Measurements from ENCODE around the gene PIM2. TPM values are rescaled to one million over a fixed set of nuclear protein-coding genes. Genes with fewer than 3 reads are reported as not detected.

The PIM2 gene
- total and polyA plus RNA-seq, 2 of the 4 experiments (the other 2 are of a cell fraction): 7.3 to 9.4 TPM

GRCh38 chrX:48894891-48895290 is 23.9 kb downstream of the PIM2 start:
- Histone ChIP-seq H4K8ac (ENCODE audit: low read depth in 2 of 2, low read length in 2 of 2) (no peak overlapping the region), H3K9me3 (ENCODE audit: control insufficient read depth, insufficient read depth, low read length) (no peaks in the 10 kb centered on the region), H2BK120ac (ENCODE audit: low read depth, low read length) (no peak overlapping the region), H2AK9ac (replicated peaks; ENCODE audit: low read depth, low read length, poor library complexity) (no peak overlapping the region), H3K23ac (ENCODE audit: low read depth, low read length) (no peak overlapping the region), H3K27me3 (ENCODE audit: control insufficient read depth, insufficient read depth, low read length) (no peaks in the 10 kb centered on the region), H2AK5ac (ENCODE audit: low read depth, low read length) (no peak overlapping the region), H3K79me1 (ENCODE audit: low read depth in 1 of 2, low read length in 2 of 2) (peaks cover 6 to 22% of the 10 kb centered on the region in 2 experiments), H2BK5ac (ENCODE audit: low read depth, low read length, poor library complexity, severe bottlenecking) (no peak overlapping the region), H2BK20ac (ENCODE audit: low read depth, low read length) (no peak overlapping the region), H3K4me3 (ENCODE audit: insufficient read depth, low read depth, low read length) (no peak overlapping the region), H3K14ac (replicated peaks; ENCODE audit: low read depth, low read length) (no peak overlapping the region), H3K9me1 (ENCODE audit: insufficient read depth, low read length) (0 out of 2 replicates have a peak, but pooled peaks cover 7% of the 10 kb centered on the region), H4K20me1 (ENCODE audit: insufficient read depth, low read length) (peaks cover 6% of the 10 kb centered on the region; the same call in 1 of the 2 replicates), H3K56ac (ENCODE audit: extremely low read depth, insufficient read depth, low read length) (no peak overlapping the region), H2AFZ (replicated peaks; ENCODE audit: low read length, poor library complexity) (no peak overlapping the region), H3K4ac (ENCODE audit: low read depth, low read length) (no peak overlapping the region), H4K91ac (ENCODE audit: insufficient read depth, low read depth, low read length) (no peak overlapping the region), H3K4me2 (ENCODE audit: low read depth, low read length) (no peak overlapping the region), H3K27ac (ENCODE audit: insufficient read depth, low read length) (no peak overlapping the region), H4K5ac (ENCODE audit: low read depth, low read length) (no peak overlapping the region), H3K9ac (ENCODE audit: low read depth, low read length) (no peak overlapping the region), H3K18ac (ENCODE audit: low read depth, low read length) (no peak overlapping the region), H3K4me1 (ENCODE audit: control insufficient read depth, insufficient read depth, low read length) (0 out of 2 replicates have a peak, but pooled peaks cover 2% of the 10 kb centered on the region), H2BK15ac (ENCODE audit: low read depth, low read length) (no peak overlapping the region), H3K36me3 (ENCODE audit: control insufficient read depth, insufficient read depth, low read length) (no peaks in the 10 kb centered on the region)
- no TSS peak for BruUV-seq (replicated peaks)
- POLR2A ChIA-PET (ENCODE audit: unreplicated experiment): no interaction called here
- no peak for TF ChIP-seq RFX5 (IDR thresholded peaks at IDR 0.05; ENCODE audit: low read depth, low read length)
- no peak for TF ChIP-seq USF2 (IDR thresholded peaks at IDR 0.05; ENCODE audit: low read depth, low read length)
- TF ChIP-seq MAZ (IDR thresholded peaks at IDR 0.05; ENCODE audit: borderline replicate concordance, low read depth, low read length): no peak
- CTCF ChIA-PET: no interaction called here
- ATAC-seq (ENCODE audit: low read depth) (no peak), DNase-seq (no peak)
- intact Hi-C loops (cut with micrococcal nuclease) (no loop called here), dilution Hi-C loops (cut with HindIII; ENCODE audit: low sequenced_read_pairs, unreplicated experiment) (no loop called here), in situ Hi-C loops (cut with MboI; ENCODE audit: low sequenced_read_pairs) (no loop called here)
- 60% methylated on average over 1 of the region's 6 CpGs; no CpG with 5 or more reads in 1 of the 2 experiments for WGBS, 2 experiments (ENCODE audit: extremely low coverage in 2 of 2, insufficient read length in 1 of 2)
